Panc1 (cell line): Measurements from ENCODE around the gene SP6.

ENCODE experiments used
- POLR2AphosphoS5 ChIP-seq: IDR thresholded peaks from 2 replicates; pipeline ENCODE4 v1.6.1; 2012; ENCODE audit warnings: mild to moderate bottlenecking, low read depth, low read length, moderate library complexity
- SIN3A ChIP-seq: IDR thresholded peaks from 2 replicates; pipeline ENCODE4 v1.6.1; 2012; ENCODE audit warnings: low read depth, mild to moderate bottlenecking, low read length, moderate library complexity, borderline replicate concordance; ENCODE audit not compliant: insufficient read depth
- TF ChIP-seq, protein P1 (sequence below): fragments of 450-650 bp; IDR thresholded peaks from 2 replicates; pipeline ENCODE4 v1.5.1; 2017; ENCODE audit warnings: mild to moderate bottlenecking
- TF ChIP-seq, protein P2 (sequence below), 2 experiments: IDR thresholded peaks; 2 replicates each; pipeline ENCODE4 v1.6.1; 2011 to 2012; ENCODE audit warnings: low read depth in 2 of 2, control low read depth in 1 of 2, low read length in 1 of 2, mild to moderate bottlenecking in 1 of 2, moderate library complexity in 1 of 2; ENCODE audit not compliant: insufficient read depth in 1 of 2

DNA sequence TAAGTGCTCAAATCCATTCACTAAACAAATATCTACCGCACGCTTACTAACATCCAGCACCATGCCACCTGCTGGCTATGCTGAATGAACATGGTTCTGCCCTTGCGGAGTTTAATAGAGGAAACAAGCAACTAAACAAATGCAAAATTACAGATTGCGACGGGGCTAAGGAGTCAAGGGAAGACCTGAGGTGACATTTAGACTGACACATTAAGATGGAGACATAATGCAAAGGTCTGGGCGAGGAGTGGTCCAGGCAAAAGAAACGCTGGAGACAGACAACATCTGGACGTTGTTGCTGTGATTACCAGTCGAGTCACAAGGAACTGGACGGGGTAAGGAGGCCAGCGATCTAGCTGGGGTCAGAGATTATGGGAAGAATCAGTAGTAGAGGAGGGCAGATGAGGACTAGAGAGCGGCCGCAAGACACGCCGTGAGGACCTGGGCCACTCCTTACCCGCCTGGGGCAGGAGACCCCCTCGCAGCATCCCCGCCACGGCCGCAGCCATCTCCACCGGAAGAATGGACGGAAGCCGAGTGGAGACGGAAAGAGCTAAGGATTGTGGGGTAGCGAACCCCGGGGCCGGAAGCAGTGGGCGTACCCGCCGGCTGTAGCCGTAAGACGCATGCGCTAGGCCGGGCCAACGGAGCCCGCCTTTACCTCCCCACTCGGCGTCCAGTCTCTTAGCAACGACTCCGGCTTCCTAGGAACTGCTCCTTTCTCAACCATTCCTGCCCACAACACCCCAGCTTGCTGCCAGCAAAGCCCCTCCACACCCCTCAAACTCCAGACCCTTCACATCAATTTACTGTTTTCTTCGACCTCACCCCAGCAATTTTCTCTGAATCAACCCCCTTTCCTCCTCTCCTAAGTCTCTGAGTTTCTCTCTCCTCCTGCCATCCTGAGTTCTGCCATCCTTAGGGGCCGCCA, 19.7 kb downstream of the SP6 start, which contains the start of the genes LRRC46 and MRPL10:
- TF ChIP-seq, protein P1, sequence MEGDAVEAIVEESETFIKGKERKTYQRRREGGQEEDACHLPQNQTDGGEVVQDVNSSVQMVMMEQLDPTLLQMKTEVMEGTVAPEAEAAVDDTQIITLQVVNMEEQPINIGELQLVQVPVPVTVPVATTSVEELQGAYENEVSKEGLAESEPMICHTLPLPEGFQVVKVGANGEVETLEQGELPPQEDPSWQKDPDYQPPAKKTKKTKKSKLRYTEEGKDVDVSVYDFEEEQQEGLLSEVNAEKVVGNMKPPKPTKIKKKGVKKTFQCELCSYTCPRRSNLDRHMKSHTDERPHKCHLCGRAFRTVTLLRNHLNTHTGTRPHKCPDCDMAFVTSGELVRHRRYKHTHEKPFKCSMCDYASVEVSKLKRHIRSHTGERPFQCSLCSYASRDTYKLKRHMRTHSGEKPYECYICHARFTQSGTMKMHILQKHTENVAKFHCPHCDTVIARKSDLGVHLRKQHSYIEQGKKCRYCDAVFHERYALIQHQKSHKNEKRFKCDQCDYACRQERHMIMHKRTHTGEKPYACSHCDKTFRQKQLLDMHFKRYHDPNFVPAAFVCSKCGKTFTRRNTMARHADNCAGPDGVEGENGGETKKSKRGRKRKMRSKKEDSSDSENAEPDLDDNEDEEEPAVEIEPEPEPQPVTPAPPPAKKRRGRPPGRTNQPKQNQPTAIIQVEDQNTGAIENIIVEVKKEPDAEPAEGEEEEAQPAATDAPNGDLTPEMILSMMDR: no peak; the same call in 1 of the 2 replicates
- TF ChIP-seq SIN3A (peak; percentile 96; the same call in 1 of the 2 replicates), POLR2AphosphoS5 (peak; percentile 99)
- TF ChIP-seq, protein P2, sequence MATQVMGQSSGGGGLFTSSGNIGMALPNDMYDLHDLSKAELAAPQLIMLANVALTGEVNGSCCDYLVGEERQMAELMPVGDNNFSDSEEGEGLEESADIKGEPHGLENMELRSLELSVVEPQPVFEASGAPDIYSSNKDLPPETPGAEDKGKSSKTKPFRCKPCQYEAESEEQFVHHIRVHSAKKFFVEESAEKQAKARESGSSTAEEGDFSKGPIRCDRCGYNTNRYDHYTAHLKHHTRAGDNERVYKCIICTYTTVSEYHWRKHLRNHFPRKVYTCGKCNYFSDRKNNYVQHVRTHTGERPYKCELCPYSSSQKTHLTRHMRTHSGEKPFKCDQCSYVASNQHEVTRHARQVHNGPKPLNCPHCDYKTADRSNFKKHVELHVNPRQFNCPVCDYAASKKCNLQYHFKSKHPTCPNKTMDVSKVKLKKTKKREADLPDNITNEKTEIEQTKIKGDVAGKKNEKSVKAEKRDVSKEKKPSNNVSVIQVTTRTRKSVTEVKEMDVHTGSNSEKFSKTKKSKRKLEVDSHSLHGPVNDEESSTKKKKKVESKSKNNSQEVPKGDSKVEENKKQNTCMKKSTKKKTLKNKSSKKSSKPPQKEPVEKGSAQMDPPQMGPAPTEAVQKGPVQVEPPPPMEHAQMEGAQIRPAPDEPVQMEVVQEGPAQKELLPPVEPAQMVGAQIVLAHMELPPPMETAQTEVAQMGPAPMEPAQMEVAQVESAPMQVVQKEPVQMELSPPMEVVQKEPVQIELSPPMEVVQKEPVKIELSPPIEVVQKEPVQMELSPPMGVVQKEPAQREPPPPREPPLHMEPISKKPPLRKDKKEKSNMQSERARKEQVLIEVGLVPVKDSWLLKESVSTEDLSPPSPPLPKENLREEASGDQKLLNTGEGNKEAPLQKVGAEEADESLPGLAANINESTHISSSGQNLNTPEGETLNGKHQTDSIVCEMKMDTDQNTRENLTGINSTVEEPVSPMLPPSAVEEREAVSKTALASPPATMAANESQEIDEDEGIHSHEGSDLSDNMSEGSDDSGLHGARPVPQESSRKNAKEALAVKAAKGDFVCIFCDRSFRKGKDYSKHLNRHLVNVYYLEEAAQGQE (IDR thresholded peaks at IDR 0.05; ENCODE audit: insufficient read depth in 1 of 2, low read depth in 2 of 2, low read length in 1 of 2): 0 out of 4 replicates have a peak, but pooled peaks of 1 of the 2 experiments have one; percentile 53
